PC-9 (cell line): Measurements from ENCODE around the gene LIPM. TPM values are rescaled to one million over a fixed set of nuclear protein-coding genes. Genes with fewer than 3 reads are reported as not detected.

Experiments
- BruUV-seq: library from RNA; stranded (reverse); fragments of 400-500 nt; replicated peaks from 2 replicates; lab custom pipeline; 2021; lab: Mats Ljungman, UMichigan
- CTCF ChIA-PET: fragments of 300-600 bp; sonication (Branson Sonifier 250); formaldehyde crosslinking; loops from one replicate; lab custom pipeline; 2022; ENCODE audit warnings: antibody characterized with exemption; lab: Charles Lee
- POLR2A ChIA-PET: fragments of 300-600 bp; sonication (Branson Sonifier 250); formaldehyde crosslinking; loops from one replicate; lab custom pipeline; 2022; ENCODE audit warnings: antibody characterized with exemption; ENCODE audit not compliant: unreplicated experiment; lab: Charles Lee
- DNase-seq, 2 experiments: peaks; one replicate each; pipeline versions ENCODE4 v3.0.0 to v3.0.0-alpha.2; 2015 to 2022; ENCODE audit warnings: mixed read lengths in 1 of 2
- H2AFZ ChIP-seq: fragments of 200-600 bp; sonication (generic); 2 replicates; pipeline ENCODE4 v1.8.1; 2017; ENCODE audit warnings: antibody characterized with exemption
- H3F3A ChIP-seq: fragments of 200-600 bp; sonication (generic); 2 replicates; pipeline ENCODE4 v1.8.1; 2017; ENCODE audit warnings: antibody characterized with exemption, mild to moderate bottlenecking, low read depth; ENCODE audit not compliant: insufficient read depth
- H3K27ac ChIP-seq: fragments of 200-600 bp; sonication (generic); 2 replicates; pipeline ENCODE4 v1.6.1; 2016; ENCODE audit warnings: mixed run types
- H3K27me3 ChIP-seq: fragments of 200-600 bp; sonication (generic); 2 replicates; pipeline ENCODE4 v1.6.1; 2016; ENCODE audit warnings: low read depth, mixed run types; ENCODE audit not compliant: insufficient read depth
- H3K36me3 ChIP-seq: fragments of 200-600 bp; sonication (generic); 2 replicates; pipeline ENCODE4 v1.6.1; 2016; ENCODE audit warnings: low read depth, mixed run types
- H3K4me1 ChIP-seq: fragments of 200-600 bp; sonication (generic); replicated peaks from 2 replicates; pipeline ENCODE4 v1.6.1; 2016; ENCODE audit warnings: mixed run types; ENCODE audit not compliant: insufficient read depth
- H3K4me2 ChIP-seq: fragments of 200-600 bp; sonication (generic); 2 replicates; pipeline ENCODE4 v1.6.1; 2017; ENCODE audit warnings: mixed run types
- H3K4me3 ChIP-seq: fragments of 200-600 bp; sonication (generic); 2 replicates; pipeline ENCODE4 v1.6.1; 2016; ENCODE audit warnings: mixed run types
- H3K79me2 ChIP-seq: fragments of 200-600 bp; sonication (generic); 2 replicates; pipeline ENCODE4 v1.6.1; 2017; ENCODE audit warnings: low read depth, mixed run types
- H3K9me2 ChIP-seq: fragments of 200-600 bp; sonication (generic); 2 replicates; pipeline ENCODE4 v1.8.1; 2017; ENCODE audit warnings: mild to moderate bottlenecking; ENCODE audit not compliant: insufficient read depth
- H3K9me3 ChIP-seq: fragments of 200-600 bp; sonication (generic); 2 replicates; pipeline ENCODE4 v1.8.1; 2016; ENCODE audit warnings: low read depth; ENCODE audit not compliant: insufficient read depth
- H4K20me1 ChIP-seq: fragments of 200-600 bp; sonication (generic); 2 replicates; pipeline ENCODE4 v1.8.1; 2017; ENCODE audit not compliant: insufficient read depth
- CTCF ChIP-seq: fragments of 200-600 bp; sonication (generic); conservative IDR thresholded peaks from 2 replicates; pipeline ENCODE4 v1.6.1; 2017; ENCODE audit warnings: mixed run types, antibody characterized with exemption, mild to moderate bottlenecking, moderate library complexity
- EZH2 ChIP-seq: fragments of 200-600 bp; sonication (generic); IDR thresholded peaks from 2 replicates; pipeline ENCODE4 v1.8.0; 2017; ENCODE audit warnings: antibody characterized with exemption, low read depth
- intact Hi-C: fragments of 100-400 bp; cut with micrococcal nuclease; formaldehyde crosslinking; loops from one replicate; pipeline ENCODE4 v1.10.0; 2022; ENCODE audit not compliant: unreplicated experiment
- total RNA-seq: library from RNA; stranded (reverse); gene quantifications from 2 replicates; pipeline ENCODE4 v1.2.3, GENCODE V29; 2021

Gene LIPM
- total RNA-seq, 1 experiment from 2014 or later: not detected

DNA sequence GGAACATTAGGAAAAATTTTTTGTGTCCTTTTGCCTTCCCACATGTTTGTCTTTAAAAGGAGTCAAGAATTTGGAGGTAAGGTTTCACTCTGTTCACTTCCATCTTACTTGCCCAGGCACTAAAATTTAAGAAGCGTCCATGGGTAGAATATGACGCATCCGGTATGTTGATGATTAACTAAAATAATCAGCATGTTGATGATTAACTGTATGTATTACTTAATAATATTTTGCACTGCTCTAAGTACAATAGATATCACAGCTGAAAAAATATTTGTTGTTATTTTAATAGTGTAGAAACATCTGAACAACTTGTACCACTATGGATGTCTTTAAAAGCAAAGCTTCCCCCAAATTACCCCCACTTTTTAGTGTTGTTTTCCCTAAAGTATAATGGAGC lies 37.6 kb downstream of the LIPM start:
- no peak for TF ChIP-seq EZH2
- intact Hi-C loops: no loop called here
- H3K4me1 ChIP-seq: no peaks in the 10 kb centered on the region
- POLR2A ChIA-PET: no interaction called here
- no peak overlapping the region for H3K27ac ChIP-seq
- no peak for DNase-seq
- no TSS peak for BruUV-seq
- no peaks in the 10 kb centered on the region for H4K20me1 ChIP-seq
- H3K9me3 ChIP-seq: no peaks in the 10 kb centered on the region
- H3K9me2 ChIP-seq: no peaks in the 10 kb centered on the region
- no peaks in the 10 kb centered on the region for H3F3A ChIP-seq
- no peak overlapping the region for H2AFZ ChIP-seq
- no peaks in the 10 kb centered on the region for H3K36me3 ChIP-seq
- H3K4me3 ChIP-seq: no peak overlapping the region
- no peaks in the 10 kb centered on the region for H3K79me2 ChIP-seq
- H3K4me2 ChIP-seq: no peak overlapping the region
- CTCF ChIA-PET: no interaction called here
- H3K27me3 ChIP-seq: no peaks in the 10 kb centered on the region

GRCh38 chr10:88840881-88841280 lies 38.4 kb downstream of the LIPM start:
- Histone ChIP-seq H3K4me3 (no peak overlapping the region), H3K79me2 (0 out of 2 replicates have a peak, but pooled peaks cover 1% of the 10 kb centered on the region), H2AFZ (no peak overlapping the region), H3K27ac (no peak overlapping the region), H4K20me1 (no peaks in the 10 kb centered on the region), H3K27me3 (no peaks in the 10 kb centered on the region), H3K9me2 (no peaks in the 10 kb centered on the region), H3F3A (no peaks in the 10 kb centered on the region), H3K36me3 (no peaks in the 10 kb centered on the region), H3K4me2 (no peak overlapping the region), H3K4me1 (no peaks in the 10 kb centered on the region), H3K9me3 (no peaks in the 10 kb centered on the region)
- ChIA-PET CTCF (interaction anchor here (0.6 kb wide), 1 partner anchor 15 kb away, joined by 4 read pairs; no protein-coding TSS in a partner anchor), POLR2A (no interaction called here)
- intact Hi-C loops: no loop called here
- DNase-seq: no peak
- TF ChIP-seq CTCF: no peak
- no TSS peak for BruUV-seq

GRCh38 chr10:88841316-88842111 lies 39.0 kb downstream of the LIPM start:
- Histone ChIP-seq H3K9me2 (no peaks in the 10 kb centered on the region), H3K4me3 (no peak overlapping the region), H3K79me2 (0 out of 2 replicates have a peak, but pooled peaks cover 7% of the 10 kb centered on the region), H3K4me1 (no peaks in the 10 kb centered on the region), H2AFZ (no peak overlapping the region), H3K9me3 (no peaks in the 10 kb centered on the region), H3F3A (no peaks in the 10 kb centered on the region), H3K36me3 (no peaks in the 10 kb centered on the region), H3K27ac (no peak overlapping the region), H3K27me3 (no peaks in the 10 kb centered on the region), H4K20me1 (no peaks in the 10 kb centered on the region), H3K4me2 (no peak overlapping the region)
- no peak for DNase-seq
- TF ChIP-seq EZH2: no peak
- no peak for TF ChIP-seq CTCF
- ChIA-PET CTCF (interaction anchor here (0.6 kb wide), 1 partner anchor 15 kb away, joined by 4 read pairs; no protein-coding TSS in a partner anchor), POLR2A (no interaction called here)
- intact Hi-C loops: no loop called here
- no TSS peak for BruUV-seq
